Right lobe of liver (tissue), 6 donors: ENCODE results near the gene GNB3. TPM values are rescaled to one million over a fixed set of nuclear protein-coding genes. Genes with fewer than 3 reads are reported as not detected.

Experiments used
- ATAC-seq, 4 donors: fragments of 200-7000 bp; cut with Tn5 transposase; one replicate each; pipeline ENCODE4 v1.9.1; 2020; ENCODE audit warnings: mild to moderate bottlenecking in 4 of 4, moderate library complexity in 4 of 4
- DNase-seq, 3 donors: peaks; one replicate each; pipeline ENCODE4 v3.0.0-alpha.2; 2020
- H3K27ac ChIP-seq, 3 donors: fragments of 200-600 bp; one replicate each; pipeline ENCODE4 v1.8.0; 2022
- H3K27me3 ChIP-seq, 2 donors: fragments of 200-600 bp; one replicate each; pipeline ENCODE4 v1.8.0; 2022
- H3K36me3 ChIP-seq, 4 donors: fragments of 200-600 bp; sonication (generic) in 1 of 4; one replicate each; pipeline versions ENCODE4 v1.5.1 to v1.8.0; 2017 to 2022; ENCODE audit warnings: control low read depth in 1 of 4
- H3K4me1 ChIP-seq, 4 donors: fragments of 200-600 bp; sonication (generic) in 1 of 4; one replicate each; pipeline versions ENCODE4 v1.5.1 to v1.8.0; 2017 to 2022; ENCODE audit warnings: control low read depth in 1 of 4
- H3K4me3 ChIP-seq, 3 donors: fragments of 200-600 bp; one replicate each; pipeline ENCODE4 v1.8.0; 2022
- H3K9me3 ChIP-seq, 4 donors: fragments of 200-600 bp; sonication (generic) in 1 of 4; one replicate each; pipeline versions ENCODE4 v1.5.1 to v1.8.0; 2017 to 2022; ENCODE audit warnings: control low read depth in 1 of 4
- POLR2A ChIP-seq: fragments of 450-650 bp; IDR thresholded peaks from one replicate; pipeline ENCODE4 v1.6.1; 2017; ENCODE audit warnings: antibody characterized with exemption, mild to moderate bottlenecking
- WGBS: methylation state at CpG from one replicate; pipeline ENCODE4 v1.1.6; 2018; ENCODE audit warnings: low coverage, low lambda C conversion rate; ENCODE audit not compliant: insufficient coverage; ENCODE audit errors: missing lambda C conversion rate; 5-methylcytosine and 5-hydroxymethylcytosine counted together
- intact Hi-C, 2 donors: fragments of 100-400 bp; cut with DNase I; formaldehyde crosslinking; loops; one replicate each; pipeline versions ENCODE4 v1.11.2 to v1.14.1; 2022
- long read RNA-seq: library from polyadenylated mRNA; unstranded; transcript quantifications from one replicate; pipeline ENCODE4 v2.0.0, GENCODE V29; 2019
- total RNA-seq, 6 experiments: library from RNA; depleted of rRNA in 2 of 6; stranded (reverse); fragments of >200 nt in 2 of 6; fragmentation: NEBNext Ultra II Directional in 3 of 6; extraction: Animal tissue kit (Norgen Biotek cat#: 25700) in 3 of 6; gene quantifications; one replicate each; pipeline versions ENCODE4 v1.1.0 to v1.2.4, GENCODE V29; 2016 to 2023
- TF ChIP-seq, protein P1 (sequence below), 4 donors: fragments of 200-600 bp in 3 of 4; fragments of 450-650 bp in 1 of 4; IDR thresholded peaks; one replicate each; pipeline versions ENCODE4 v1.5.1 to v1.8.0; 2016 to 2022; ENCODE audit warnings: antibody characterized with exemption in 4 of 4, mild to moderate bottlenecking in 2 of 4
- donor health status: DM: no; HTN: yes; CAD: no.
- donor health status: DM: no; HTN: no; CAD: no.
- donor health status: DM: no; HTN: no; CAD: no.
- donor health status: DM: no; HTN: yes; CAD: no.
- donor health status: DM: no; HTN: yes; CAD: no.

The GNB3 gene
- under 1 TPM in 4 of 6 experiments, not detected in 2; 0.17 to 0.51 (median 0.43) TPM for total RNA-seq
- long read RNA-seq = 0 reads

DNA sequence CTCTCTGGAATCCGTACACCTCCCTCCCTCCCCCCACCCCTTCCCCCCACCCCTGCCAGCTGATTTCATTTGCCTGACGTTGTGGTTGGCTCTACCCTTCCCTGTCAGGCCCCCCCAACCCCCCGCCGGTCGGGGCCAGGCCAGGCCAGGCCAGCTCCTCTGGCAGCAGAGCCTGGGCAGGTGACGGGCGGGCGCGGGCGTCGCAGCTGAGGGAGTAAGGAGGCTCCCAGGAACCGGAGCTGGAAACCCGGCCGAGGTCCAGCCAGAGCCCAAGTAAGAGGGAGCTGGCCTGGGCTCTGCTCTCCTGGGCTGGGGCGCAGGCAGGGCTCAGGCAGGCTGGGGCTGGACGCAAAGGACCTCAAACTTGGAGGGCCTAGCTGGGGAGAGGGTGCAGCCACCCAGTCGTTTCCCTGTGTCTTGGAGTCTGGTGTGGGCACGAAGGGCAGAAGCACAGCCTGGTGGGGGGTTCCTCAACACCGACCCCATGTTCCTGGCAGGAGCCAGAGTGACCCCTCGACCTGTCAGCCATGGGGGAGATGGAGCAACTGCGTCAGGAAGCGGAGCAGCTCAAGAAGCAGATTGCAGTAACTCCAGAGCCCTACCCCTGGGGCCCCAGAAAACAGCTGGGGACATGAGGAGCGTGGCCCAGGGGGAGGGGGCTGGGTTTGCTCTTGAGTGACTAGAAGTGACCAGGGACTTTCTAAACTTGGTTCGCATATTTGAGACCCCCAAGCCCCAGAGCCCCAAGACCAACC, at the start of gene GNB3:
Gene GNB3 (plus strand): TSS at position 165 of the 755 bp plus-strand sequence. CDS start 363 bp downstream, at position 528.
- H3K27ac ChIP-seq = no peak within 1 kb of the TSS
- no peak within 1 kb of the TSS for H3K4me3 ChIP-seq
- intact Hi-C loops = no loop called here
- no peaks in the 10 kb centered on the region for H3K4me1 ChIP-seq
- WGBS = 64% methylated on average over 9 of the region's 24 CpGs
- TF ChIP-seq, protein P1, sequence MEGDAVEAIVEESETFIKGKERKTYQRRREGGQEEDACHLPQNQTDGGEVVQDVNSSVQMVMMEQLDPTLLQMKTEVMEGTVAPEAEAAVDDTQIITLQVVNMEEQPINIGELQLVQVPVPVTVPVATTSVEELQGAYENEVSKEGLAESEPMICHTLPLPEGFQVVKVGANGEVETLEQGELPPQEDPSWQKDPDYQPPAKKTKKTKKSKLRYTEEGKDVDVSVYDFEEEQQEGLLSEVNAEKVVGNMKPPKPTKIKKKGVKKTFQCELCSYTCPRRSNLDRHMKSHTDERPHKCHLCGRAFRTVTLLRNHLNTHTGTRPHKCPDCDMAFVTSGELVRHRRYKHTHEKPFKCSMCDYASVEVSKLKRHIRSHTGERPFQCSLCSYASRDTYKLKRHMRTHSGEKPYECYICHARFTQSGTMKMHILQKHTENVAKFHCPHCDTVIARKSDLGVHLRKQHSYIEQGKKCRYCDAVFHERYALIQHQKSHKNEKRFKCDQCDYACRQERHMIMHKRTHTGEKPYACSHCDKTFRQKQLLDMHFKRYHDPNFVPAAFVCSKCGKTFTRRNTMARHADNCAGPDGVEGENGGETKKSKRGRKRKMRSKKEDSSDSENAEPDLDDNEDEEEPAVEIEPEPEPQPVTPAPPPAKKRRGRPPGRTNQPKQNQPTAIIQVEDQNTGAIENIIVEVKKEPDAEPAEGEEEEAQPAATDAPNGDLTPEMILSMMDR (IDR thresholded peaks at IDR 0.05) = no peak
- TF ChIP-seq POLR2A = no peak
- DNase-seq (no peak), ATAC-seq (no peak)
- no peaks in the 10 kb centered on the region for H3K9me3 ChIP-seq
- H3K27me3 ChIP-seq = no peaks in the 10 kb centered on the region
- no peaks in the 10 kb centered on the region for H3K36me3 ChIP-seq

DNA sequence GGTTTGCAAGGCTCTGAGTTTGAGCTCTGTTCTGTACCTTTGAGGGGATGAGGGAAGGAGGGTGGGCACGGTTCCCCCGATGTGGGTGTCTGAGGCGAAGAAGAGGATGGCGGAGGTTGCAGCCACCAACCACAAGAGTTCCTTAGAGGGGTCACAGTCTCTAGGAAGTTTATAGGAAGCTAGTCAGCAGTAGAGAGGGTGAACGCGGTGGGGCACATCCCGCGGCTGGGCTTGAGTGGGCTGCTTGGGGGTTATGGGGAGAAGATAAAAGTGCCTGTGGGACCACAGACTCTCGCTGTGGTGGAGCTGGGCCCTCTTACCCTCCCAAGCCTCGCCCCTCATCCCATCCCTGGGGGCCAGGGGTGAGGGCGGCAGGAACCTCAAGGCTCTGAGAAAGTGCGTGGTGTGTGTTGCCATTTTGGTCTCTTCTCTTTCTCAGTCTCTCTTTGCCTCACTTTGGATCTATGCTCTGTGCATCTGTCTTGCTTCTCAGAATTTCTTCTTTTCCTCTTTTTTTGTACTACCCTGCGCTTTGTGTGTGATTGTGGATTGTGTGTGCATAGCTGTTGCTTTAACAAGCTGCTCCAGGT, 48.7 kb upstream of the GNB3 start:
- H3K9me3 ChIP-seq = no peaks in the 10 kb centered on the region
- DNase-seq (no peak), ATAC-seq (peak; percentile 16 to 21 (median 16))
- no peak for TF ChIP-seq POLR2A
- TF ChIP-seq, protein P1 (IDR thresholded peaks at IDR 0.05) = no peak
- intact Hi-C loops = no loop called here
- 60% methylated on average over 2 of the region's 13 CpGs for WGBS
- no peaks in the 10 kb centered on the region for H3K4me1 ChIP-seq
- no peaks in the 10 kb centered on the region for H3K36me3 ChIP-seq
- H3K4me3 ChIP-seq = peak overlapping the region in 2 of 3 donors; percentile 11 to 31
- peak overlapping the region in 2 of 3 donors; percentile 38 to 47 for H3K27ac ChIP-seq
- no peaks in the 10 kb centered on the region for H3K27me3 ChIP-seq

DNA sequence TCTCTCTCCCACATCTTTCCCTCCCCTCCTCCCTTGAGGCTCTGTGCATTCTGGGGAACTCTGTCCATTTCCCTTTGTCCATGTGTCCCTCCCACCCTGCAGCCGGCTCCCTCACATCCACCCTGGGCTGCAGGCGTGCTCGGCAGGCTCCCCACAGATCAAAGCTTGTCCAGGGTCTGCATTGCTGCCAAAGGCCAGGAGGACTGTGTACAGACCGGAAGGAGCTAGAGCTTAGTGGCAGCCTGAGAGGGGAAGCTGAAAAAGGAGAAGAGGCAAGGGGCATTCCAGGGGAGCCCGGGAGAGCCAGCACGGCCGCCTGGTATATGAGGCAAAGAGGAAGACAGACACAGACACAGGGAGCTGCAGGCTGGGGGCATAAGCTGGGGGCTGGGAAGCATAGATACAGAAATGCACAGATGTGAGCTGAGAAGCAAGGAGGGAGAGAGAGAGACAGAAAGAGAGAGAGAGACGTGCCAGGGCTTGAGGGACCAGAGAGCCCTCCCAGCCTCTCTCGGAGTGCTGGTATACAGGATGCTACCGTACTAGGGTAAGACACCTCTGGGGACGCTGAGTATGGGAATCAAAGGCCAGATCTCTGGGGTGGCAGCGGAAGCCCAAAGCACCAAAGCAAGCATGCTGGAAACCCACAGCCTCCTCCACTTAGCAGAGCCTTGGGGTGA, 48.1 kb upstream of the GNB3 start:
- peak overlapping the region in 2 of 3 donors; percentile 38 to 47 for H3K27ac ChIP-seq
- intact Hi-C loops = no loop called here
- peak; percentile 54 to 65 (median 57) for ATAC-seq
- H3K36me3 ChIP-seq = no peaks in the 10 kb centered on the region
- H3K4me3 ChIP-seq = peak overlapping the region in 2 of 3 donors; percentile 11 to 31
- H3K4me1 ChIP-seq = no peaks in the 10 kb centered on the region
- no peaks in the 10 kb centered on the region for H3K9me3 ChIP-seq
- peak in 1 of 3 donors; percentile 70 for DNase-seq
- H3K27me3 ChIP-seq = no peaks in the 10 kb centered on the region
- 43% methylated on average over 12 of the region's 12 CpGs for WGBS
- TF ChIP-seq, protein P1 (IDR thresholded peaks at IDR 0.05) = no peak
- TF ChIP-seq POLR2A = no peak

DNA sequence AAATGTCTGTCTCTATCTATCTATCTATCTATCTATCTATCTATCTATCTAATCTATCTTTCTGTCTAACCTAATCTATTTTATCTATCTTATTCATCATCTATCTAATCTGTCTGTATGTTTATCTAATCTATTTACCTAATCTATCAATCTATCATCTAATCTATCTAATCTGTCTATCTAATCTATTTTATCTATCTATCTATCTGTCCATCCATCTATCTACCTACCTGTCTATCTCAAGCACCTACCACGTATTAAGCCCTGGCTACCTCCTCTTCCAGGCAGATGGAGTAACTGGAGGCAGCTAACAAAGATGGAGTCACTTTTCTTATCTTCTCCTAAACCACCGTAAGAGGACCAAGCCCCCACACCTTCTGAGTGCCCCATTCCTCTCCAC, 45.6 kb upstream of the GNB3 start:
- no peak for TF ChIP-seq POLR2A
- TF ChIP-seq, protein P1 (IDR thresholded peaks at IDR 0.05) = no peak
- Histone ChIP-seq H3K4me1 (no peaks in the 10 kb centered on the region), H3K9me3 (no peaks in the 10 kb centered on the region), H3K36me3 (no peaks in the 10 kb centered on the region), H3K27me3 (no peaks in the 10 kb centered on the region), H3K4me3 (no peak overlapping the region), H3K27ac (no peak overlapping the region)
- no peak for ATAC-seq
- 84% methylated on average over 2 of the region's 2 CpGs for WGBS
- intact Hi-C loops = no loop called here
- no peak for DNase-seq
